GM19372 (cell line): ENCODE data around the gene SESTD1.
"Not testable (repeated sequence)": the region's sequence is repeated elsewhere in the genome, so short reads cannot be mapped to it uniquely, and the experiment has no call there.

Source experiments
- ATAC-seq: cut with Tn5 transposase; IDR thresholded peaks from one replicate; pipeline ENCODE4 v1.9.1; 2021; ENCODE audit warnings: mild to moderate bottlenecking, low read depth, moderate library complexity; ENCODE audit not compliant: unreplicated experiment

The SESTD1 gene

DNA sequence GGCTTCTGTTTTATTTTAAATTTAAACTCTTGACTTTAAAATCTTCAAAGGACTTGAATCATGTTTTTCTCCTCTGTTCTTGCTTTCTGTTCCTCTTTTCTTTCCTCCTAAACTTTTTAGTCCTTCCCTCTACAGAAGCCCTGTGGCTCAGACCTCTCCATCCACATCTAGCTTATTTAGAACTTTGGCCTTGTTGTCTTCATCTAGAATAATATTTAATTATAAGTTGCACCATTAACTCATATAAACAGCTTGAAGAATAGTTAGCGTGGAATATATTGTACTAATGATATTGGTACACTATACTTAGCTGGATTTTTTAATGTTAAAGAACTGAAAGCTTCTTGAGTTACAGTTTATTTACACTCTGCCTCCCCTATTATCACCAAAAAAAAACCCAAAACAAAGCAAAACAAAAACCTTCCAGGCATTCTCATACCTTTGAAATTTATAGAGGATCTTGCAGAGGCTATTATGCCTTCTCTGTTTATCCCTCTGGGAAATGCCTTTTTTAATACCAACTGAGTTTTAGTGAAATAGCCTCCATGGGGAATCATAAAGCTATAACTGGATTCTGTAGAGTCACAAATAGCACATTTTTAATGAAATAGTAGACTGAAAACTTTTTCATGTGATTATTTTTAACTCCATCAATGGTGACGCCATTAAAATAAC lies 205.5 kb downstream of the SESTD1 start:
- peak; percentile 85 for ATAC-seq

GRCh38 chr2:179057737-179058136 lies 206.9 kb downstream of the SESTD1 start:
- ATAC-seq = no peak

DNA sequence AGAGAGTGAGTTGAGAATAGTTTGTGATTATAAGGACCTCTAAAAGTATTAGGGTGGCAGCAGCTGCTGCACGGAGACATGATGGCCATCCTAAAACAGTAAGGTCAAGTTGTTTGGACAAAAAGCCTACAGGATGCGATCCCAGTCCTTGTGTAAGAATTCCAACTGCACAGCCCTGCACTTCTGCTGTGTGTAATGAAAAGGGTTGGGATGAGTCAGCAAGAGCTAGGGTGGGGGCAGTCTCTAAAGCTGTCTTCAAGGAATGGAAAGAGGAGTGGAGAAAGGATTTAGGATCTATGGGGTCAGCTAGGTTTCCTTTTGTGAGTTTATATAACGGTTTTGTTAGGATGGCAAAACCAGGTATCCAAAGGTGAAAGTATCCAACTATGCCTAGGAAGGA lies 211.1 kb downstream of the SESTD1 start:
- not testable (repeated sequence) for ATAC-seq
